ENCODE results near the gene DENND1C.

DNA sequence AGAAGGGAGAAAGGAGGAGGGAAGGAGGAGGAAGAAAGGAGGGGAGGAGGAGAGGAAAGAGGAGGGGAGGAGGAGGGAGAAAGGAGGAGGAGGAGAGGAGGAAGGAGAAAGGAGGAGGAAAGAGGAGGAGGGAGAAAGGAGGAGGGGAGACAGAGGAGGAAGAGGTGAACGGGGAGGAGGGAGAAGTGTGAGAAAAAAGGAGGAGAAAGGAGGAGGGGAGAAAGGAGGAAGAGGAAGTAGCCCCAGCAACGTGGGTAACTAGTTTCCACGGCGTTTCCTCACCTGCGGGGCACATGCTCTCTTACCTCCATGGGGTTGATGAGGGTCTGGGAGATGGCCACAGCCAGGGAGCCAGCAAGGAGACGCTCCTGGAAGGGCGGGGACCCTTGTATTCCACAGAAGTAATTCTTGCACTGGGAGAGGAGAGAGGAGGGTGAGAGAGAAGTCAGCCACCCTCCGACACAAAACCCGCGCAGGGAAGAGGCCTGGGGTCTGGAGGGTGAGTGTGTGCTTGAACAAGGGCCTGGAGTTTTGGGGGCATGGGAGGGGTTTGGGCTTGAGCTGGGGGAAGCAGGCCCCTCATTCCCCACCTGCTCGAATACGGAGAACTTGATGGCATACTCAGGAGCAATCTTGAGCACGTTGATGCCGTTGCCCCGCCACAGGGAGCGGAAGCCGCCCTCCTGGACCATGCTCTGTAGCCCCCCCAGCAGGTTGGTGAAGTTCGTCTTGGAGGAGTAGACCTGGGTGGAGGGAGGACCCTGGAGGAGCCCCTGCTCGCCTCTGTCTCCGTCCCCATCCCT lies 52.0 kb downstream of the DENND1C start:
- TF ChIP-seq, protein P1, sequence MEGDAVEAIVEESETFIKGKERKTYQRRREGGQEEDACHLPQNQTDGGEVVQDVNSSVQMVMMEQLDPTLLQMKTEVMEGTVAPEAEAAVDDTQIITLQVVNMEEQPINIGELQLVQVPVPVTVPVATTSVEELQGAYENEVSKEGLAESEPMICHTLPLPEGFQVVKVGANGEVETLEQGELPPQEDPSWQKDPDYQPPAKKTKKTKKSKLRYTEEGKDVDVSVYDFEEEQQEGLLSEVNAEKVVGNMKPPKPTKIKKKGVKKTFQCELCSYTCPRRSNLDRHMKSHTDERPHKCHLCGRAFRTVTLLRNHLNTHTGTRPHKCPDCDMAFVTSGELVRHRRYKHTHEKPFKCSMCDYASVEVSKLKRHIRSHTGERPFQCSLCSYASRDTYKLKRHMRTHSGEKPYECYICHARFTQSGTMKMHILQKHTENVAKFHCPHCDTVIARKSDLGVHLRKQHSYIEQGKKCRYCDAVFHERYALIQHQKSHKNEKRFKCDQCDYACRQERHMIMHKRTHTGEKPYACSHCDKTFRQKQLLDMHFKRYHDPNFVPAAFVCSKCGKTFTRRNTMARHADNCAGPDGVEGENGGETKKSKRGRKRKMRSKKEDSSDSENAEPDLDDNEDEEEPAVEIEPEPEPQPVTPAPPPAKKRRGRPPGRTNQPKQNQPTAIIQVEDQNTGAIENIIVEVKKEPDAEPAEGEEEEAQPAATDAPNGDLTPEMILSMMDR (IDR thresholded peaks at IDR 0.05), result no peak
- TF ChIP-seq EP300 (IDR thresholded peaks at IDR 0.05) (no peak), POLR2A (IDR thresholded peaks at IDR 0.05) (no peak)
